GM12875 (cell line): Measurements from ENCODE around the gene CTRB2.

Source experiments
- H3K4me3 ChIP-seq: one replicate; pipeline ENCODE4 v1.5.1; 2011; ENCODE audit warnings: low read depth, low read length, control low read depth
- TF ChIP-seq, protein P1 (sequence below): IDR thresholded peaks from 2 replicates; pipeline ENCODE4 v1.5.1; 2011; ENCODE audit warnings: low read depth, mild to moderate bottlenecking, control low read depth, inconsistent platforms, low read length, moderate library complexity, borderline replicate concordance; ENCODE audit not compliant: insufficient read depth

CTRB2 gene

DNA sequence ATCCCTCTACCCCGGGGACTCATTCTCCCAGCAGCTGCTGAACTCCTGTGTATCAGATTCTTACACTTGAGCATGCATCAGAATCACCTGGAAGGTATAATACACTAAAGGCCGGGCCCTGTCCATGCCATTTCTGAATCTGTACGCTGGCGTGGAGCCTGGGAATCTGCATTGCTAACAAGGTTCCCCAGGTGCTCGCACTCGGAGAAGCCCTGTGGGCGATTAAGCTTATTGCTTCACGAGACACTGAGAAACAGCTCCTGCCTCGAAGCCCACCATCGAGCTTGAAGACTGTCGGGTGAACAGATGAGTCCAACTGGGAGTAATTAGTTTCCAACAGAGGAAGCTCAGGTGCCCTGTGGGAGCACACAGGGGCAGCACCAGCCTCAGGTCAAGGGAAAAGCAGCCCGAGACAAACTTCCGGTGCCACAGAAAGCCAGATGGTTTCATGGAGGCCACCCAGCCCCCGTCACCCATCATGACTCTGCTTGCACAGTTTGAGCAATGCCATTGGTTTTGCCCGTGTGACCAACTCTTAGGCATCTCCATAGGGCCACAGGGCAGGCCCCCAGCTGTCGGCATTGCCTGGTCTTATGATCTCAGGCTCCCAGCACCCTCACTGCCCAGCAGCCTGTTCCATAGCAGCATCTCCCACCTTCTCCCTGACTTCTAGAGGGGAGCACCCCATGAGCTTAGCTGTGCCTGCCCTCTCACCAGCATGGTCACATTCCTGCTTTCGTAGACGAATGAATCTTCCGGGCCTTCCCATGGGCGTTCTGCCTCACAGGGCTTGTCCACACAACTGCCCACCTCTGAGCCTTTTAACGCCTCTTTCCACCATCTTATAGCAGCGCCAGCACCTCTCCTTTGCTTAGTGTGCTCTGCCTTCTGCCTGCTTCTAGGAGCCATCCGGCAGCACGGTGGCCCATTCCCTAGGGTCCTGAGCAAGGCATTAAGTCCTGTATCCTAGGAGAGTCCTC, 10.9 kb downstream of the CTRB2 start:
- H3K4me3 ChIP-seq, result no peak overlapping the region
- TF ChIP-seq, protein P1, sequence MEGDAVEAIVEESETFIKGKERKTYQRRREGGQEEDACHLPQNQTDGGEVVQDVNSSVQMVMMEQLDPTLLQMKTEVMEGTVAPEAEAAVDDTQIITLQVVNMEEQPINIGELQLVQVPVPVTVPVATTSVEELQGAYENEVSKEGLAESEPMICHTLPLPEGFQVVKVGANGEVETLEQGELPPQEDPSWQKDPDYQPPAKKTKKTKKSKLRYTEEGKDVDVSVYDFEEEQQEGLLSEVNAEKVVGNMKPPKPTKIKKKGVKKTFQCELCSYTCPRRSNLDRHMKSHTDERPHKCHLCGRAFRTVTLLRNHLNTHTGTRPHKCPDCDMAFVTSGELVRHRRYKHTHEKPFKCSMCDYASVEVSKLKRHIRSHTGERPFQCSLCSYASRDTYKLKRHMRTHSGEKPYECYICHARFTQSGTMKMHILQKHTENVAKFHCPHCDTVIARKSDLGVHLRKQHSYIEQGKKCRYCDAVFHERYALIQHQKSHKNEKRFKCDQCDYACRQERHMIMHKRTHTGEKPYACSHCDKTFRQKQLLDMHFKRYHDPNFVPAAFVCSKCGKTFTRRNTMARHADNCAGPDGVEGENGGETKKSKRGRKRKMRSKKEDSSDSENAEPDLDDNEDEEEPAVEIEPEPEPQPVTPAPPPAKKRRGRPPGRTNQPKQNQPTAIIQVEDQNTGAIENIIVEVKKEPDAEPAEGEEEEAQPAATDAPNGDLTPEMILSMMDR, result no peak

DNA sequence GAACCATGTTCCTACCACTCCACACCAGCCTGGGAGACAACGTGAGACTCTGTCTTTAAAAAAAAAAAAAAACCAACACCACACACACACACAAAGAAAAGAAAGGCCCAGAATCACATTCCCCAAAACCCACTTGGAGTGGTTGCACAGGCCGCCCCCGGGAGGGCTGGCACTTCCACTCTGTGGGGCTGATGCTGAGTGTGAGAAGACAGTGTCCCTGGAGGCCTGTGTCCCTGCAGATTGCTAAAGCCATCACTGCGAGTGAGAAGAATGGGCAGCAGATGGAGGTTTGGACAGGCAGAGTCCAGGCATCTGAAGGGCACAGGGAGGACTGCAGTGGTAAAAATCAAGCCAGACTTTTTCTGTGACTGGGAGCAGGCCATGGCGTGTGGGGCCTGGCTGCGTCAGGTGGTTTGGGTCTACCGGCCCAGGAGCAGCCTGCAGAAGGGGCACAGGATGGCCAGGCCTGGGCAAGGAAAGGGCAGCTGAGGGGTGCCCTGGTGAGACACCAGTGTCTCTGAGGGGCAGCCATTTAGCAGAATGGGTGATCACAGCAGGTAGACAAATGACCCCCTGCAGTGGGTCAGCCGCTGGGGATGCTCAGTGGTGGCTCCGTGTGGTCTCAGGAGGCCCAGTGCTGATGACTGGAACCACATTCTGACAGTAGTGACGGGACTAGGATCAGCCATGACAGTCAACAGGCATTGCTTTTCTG, 13.1 kb downstream of the CTRB2 start:
- H3K4me3 ChIP-seq, result no peak overlapping the region
- TF ChIP-seq, protein P1, result no peak

DNA sequence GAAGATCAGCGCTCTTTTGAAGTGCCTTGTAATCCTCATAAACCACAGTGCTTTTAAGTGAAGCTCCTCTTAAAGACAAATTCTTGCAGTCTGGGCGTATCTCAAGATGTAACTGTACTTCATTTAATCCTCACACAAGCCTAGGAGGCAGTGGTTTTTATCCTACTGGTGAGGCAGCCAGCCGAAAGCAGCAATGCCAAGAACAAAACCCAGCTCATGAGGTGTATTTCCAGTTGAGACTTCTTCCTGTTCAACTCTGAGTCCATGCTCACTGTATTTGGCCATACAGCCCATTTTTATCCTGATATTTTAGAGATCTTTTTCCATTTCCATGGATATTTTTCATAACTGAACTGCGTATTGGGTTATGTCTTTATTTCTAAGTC, 13.7 kb downstream of the CTRB2 start:
- H3K4me3 ChIP-seq, result no peak overlapping the region
- TF ChIP-seq, protein P1, result no peak

DNA sequence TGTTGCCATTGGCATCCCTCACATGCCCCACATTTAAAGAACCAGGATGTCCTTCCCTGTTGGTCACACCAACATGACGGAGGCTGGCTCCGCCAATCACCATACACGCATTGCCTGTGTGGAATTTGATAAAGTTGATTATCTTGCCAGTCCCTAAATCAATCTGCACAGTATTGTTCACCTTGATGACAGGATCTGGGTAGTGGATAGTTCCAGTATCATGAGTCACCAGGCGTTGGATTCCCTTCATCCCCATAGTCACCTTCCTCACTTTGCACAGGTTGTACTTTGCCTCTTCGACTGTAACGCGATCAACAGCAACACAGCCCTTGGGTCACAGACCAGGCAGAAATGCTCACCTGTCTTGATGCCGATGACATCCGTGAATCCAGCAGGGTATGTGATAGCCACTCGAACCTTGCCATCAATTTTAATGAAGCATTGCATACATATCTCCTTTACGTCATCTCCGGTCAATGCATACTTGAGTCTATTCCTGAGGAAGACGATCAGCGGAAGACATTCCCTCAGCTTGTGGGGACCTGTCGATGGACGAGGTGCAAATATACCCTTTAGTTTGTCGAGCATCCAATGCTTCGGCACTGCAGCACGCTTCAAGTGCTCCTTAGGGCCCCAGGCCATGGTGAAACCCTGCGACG, 14.2 kb downstream of the CTRB2 start:
- TF ChIP-seq, protein P1, result no peak
- H3K4me3 ChIP-seq, result no peak overlapping the region

DNA sequence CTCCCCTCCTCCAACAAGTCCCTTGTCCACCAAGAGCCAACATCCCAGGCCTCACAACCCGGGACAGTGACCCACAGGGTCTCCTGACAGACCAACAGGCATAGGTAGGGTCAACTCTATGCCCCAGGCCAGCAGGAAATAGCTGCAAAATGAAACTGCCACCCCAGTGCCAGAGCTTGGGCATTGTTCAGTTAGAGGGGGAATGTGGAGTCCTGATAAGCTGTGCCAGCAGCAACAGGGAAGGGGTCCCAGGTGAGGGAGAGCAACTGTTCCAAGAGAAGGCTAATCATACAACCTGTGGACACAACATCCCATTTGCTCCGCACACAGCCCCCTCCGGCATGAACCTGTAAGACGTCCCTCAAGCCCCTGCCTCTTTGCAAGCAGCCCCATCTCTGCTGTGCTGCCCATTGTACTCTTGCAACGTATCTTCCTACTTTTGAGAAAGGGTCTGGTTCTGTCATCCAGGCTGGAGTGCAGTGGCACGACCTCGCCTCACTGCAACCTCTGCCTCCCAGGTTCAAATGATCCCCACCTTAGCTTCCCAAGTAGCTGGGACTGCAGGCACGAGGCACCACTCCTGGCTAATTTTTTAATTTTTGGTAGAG, 17.2 kb downstream of the CTRB2 start:
- TF ChIP-seq, protein P1, result no peak
- H3K4me3 ChIP-seq, result no peak overlapping the region

DNA sequence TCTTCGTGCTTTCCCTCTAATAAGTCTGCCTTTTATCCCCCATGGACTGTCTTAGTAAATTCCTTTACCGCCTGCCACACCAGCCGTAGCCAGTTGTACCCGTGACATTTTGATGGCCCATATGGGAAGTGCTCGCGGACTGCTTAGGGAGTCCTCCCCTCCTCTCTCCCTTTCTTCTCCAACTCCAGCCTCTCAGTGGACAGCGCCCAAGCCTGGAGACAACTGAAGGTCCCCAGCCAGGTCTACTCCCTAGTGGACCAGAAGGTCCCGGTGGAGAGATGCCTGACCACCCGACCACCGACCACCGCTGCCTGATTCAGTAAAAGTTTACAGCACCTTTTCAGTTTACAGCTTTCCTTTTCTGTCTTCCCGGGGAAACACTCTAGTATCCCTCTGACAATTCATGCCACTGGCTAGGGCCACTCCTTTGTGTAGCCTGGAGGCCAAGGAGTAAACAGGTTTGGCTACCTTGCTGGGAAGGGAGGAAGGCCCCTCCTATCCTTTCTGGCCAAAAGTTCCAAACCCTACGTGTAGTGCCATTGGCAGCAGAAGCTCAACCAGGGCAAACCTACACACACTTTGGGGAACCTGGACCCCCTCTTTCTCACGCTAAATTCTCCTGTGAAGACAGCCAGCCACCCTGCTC, 18.0 kb downstream of the CTRB2 start:
- H3K4me3 ChIP-seq, result no peak overlapping the region
- TF ChIP-seq, protein P1, result no peak
